Measurements from ENCODE around the gene NKIRAS2.

NKIRAS2 gene

DNA sequence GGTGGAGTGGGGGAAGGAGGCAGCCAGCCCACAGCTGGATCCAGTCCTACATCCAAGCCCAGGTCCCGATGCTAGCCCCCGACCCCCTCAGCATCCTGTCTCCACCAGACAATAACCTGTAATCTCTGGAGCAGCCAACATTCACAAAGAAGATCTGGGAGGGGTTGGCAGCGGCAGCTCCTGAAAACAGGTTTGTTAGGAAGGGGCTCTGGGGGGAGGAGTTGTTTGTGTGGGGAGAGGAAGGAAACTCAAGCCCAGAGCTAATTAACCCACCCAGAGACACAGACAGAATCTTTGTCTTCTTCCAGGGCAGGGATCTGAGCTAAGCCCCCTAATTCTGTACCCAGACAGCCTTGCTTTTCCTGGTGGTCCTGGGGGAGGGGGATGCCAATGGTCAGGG lies 35.1 kb downstream of the NKIRAS2 start:
- no peak for DNase-seq (ENCODE audit: low read depth)

DNA sequence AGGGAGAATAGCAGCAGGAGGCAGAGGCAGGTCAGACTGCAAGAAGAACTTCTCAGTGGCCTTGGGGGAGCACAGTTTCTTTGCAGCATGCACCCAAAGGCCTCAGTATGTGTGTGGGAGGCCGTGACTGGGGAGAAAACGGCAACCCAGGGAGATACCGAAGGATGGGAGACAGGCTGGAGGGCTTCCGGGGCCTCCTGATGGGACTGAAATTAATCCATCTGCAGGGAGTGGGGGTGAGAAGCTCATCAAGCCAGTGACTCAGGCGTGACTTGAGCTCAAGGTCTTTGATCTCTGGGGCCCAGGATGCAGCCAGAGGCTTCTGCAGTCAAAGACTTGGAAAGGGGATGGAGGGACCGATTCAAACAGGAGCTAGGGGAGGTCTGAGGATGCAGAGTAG lies 35.6 kb downstream of the NKIRAS2 start:
- no peak for DNase-seq (ENCODE audit: low read depth)

DNA sequence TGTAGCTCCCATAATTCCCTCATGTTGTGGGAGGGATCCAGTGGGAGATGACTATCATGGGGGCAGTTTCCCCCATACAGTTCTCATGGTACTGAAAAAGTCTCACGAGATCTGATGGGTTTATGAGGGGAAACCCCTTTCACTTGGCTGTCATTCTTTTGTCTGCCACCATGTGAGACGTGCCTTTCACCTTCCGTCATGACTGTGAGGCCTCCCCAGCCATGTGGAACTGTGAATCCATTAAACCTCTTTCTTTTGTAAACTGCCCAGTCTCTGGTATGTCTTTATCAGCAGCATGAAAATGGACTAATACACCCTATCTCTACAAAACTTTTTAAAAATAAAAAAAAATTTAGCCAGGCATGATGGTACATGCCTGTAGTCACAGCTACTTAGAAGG lies 36.7 kb downstream of the NKIRAS2 start:
- DNase-seq (ENCODE audit: low read depth) = no peak

DNA sequence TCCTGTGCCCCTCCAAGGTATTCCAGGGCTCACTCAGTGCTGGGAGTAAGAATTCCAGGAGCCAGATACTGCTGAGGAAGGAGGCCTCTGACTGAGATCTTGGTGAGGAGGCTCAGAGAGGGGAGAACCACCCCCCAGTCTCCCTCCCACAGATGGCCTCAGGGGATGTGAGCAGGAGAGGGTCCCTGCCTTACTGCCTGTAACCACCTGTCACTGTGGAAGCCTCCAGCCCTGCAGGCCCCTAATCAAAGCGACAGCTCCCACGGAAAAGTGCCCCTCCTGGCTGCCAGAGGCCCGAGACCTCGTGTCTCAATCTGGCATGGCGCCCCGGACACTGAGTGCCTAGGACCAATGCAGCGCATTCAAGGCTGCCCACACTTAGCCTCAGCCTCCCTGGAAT lies 38.2 kb downstream of the NKIRAS2 start:
- no peak for DNase-seq (ENCODE audit: low read depth)

DNA sequence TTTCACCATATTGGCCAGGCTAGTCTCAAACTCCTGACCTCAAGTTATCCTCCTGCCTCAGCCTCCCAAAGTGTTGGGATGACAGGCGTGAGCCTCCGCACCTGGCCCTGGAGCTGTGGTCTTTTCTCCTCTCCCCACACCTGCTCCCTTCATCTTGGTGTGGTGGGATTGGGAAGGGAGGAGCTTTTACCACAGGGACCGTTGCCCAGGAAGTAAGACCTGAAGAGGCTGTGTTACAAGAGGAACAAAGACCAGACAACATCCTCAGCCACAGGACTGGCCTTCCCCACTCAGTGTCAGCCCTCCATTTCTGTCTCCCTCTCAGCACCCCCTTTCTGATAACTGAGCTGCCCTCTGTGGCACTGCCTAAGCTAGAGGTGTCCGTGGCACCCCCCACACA lies 39.9 kb downstream of the NKIRAS2 start:
- no peak for DNase-seq (ENCODE audit: low read depth)

DNA sequence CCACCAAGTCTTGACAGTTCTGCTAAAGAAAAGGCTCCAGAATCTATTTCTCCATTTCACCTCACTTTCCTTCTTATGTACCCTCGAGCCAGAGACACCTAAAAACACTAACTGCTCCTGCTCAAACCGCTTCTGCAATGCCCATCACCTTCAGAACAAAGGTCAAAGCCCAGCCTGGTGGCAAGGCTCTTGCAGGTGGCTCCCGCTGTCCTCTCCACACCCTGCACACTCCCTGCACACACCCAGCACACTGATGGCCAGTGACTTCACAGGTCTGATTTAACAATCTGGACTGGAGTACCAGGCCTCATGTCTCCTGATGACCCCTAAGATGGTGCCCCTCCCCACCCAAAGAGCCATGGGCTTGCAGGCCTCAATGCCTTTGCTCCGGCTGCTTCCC lies 40.3 kb downstream of the NKIRAS2 start:
- DNase-seq (ENCODE audit: low read depth) = no peak

DNA sequence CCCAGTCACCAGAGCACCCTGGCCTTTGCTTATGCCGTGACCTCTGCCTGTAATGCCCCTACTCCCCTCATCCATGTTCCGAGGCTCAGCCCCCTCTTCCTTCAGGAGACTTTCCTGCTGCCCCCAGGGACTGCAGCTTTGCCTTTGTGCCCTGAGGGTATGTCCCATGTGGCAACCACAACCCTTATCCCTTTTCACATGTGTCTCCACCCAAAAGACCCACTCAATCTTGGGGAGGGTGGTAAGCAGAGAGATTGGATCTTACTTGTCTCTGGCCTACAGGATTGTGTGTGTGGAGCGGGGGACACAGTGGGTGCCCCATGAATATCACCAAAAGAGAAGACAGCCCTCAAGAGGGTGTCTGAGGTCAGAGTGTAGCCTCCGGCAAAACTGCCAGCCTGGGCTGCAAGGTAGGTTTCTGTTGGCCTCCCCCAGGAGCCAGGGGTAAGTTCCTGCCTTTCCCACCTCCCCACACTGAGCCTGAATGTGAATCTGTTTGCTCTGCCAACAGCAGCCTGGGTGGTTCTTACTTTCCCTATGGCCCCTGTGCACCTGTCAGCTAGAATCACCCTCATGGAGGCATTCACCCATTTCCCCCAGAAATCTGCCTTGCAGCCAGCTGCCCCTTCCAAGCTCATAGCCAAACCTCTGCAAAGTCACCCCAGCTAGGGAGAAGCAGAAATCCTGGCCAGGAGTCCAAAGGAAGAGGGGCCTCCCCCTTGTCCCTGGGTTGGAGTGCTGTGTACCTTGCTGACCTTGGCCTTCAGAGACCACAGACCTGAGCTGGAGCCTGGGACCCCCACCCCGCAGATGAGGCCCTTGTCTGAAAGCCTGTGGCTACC lies 42.0 kb downstream of the NKIRAS2 start:
- no peak for DNase-seq (ENCODE audit: low read depth)

DNA sequence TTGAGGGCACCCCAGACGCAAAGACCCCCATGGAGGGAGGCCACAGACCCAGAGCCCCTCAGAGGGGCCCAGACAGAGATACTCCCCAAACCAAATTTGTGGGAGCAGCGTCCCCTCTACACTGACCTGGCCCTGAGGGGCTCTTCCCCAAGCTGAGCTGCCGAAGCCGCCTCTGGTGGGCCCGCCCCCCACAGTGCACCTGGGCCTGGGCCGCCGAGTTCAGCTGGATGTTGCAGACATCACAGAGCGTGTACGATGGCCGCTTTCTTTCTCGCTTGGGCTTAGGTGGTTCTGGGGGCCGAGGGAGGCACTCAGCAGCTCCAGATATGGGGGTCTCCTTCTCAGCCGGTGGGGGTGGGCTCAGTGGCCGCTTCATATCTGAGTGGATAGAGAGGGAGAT lies 42.8 kb downstream of the NKIRAS2 start:
- DNase-seq (ENCODE audit: low read depth) = no peak

DNA sequence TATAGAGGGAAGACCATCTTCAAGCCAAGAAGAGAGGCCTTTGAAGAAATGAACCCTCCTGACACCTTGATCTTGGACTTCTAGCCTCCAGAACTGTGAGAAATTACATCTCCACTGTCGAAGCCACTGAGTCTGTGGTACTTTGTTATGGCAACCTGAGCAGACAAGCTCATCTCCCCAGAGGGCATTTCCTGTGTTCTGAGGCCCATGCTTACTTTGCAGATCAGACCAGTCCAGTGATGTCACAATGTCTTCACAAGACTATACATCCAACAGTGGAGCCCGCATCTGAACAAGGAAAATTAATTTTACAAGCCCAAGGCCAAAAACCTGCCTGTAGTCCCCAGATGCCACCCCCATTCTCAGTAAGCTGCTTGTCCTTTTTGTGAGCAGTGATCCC lies 45.3 kb downstream of the NKIRAS2 start:
- no peak for DNase-seq (ENCODE audit: low read depth)

DNA sequence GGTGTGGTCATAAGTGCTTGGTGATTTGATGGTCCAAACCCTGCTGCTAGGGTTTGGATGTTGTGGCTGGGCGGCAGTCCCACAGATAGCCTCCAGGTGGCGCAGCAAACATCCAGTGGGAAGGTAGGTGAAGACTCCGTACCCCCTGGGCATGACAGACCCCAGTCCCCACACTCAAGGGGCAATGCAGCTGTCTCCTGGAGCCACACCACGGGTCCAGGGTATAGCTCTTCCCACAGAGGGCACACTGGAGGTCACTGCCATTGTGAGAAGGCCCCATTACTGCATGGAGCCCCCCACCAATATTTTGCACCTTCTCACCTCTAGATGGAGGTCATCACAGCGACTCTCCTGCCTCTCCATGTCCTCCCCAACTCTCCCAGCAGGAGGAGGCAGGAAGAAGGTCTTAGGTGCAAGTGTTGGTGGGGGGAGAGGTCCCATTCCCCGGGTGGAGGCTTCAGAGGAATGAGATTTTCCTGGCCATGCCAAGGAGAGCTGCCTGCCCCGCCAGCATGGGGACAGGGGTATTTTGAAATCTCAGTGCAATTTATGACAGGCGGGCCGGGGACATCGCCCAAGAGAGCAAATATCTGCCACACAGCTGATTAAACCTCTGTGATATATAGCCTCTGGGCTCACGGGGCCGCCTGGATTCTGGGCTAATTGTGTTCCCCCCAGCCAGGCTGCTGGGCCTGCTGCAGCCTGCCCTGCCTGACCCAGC lies 47.6 kb downstream of the NKIRAS2 start:
- no peak for DNase-seq (ENCODE audit: low read depth)

DNA sequence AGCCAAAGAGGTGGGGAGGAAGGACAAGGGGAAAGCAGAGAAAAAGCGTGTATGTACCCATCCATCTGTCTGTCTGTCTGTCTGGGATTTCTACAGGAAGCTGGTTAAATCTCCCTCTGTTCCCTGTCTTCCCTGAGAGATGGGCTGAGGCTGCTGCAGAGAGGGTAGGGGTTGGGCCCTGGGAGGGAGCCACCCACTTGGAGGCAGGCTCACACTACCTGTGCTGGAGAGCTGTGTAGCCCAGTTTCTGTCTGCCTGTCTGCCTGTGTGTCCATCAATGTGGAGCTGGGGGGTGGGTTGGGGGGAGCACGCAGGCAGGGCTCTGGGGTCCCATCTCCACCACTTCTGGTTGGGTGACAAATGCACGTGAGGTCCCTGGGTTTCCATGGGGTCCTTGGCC lies 49.1 kb downstream of the NKIRAS2 start:
- no peak for DNase-seq (ENCODE audit: low read depth)

DNA sequence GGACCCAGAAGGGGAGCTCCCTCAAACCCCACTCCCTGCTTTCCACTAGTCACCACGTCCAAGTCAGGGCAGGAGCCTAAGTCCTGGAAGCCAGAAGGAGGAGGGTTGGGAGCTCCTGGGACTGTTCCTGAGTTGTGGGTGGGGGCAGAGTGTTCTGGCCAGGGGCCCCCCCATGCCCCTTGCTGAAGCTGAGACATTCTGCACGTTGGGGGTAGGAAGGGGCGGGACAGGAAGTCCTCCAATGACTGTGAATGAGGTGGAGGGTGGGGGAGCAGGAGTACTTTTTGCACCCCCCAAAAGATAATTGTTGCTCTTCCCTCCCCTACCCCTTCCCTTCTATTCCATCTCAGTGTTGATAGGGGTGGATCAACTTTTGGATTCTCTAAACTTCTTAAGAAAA lies 51.9 kb downstream of the NKIRAS2 start:
- no peak for DNase-seq (ENCODE audit: low read depth)

DNA sequence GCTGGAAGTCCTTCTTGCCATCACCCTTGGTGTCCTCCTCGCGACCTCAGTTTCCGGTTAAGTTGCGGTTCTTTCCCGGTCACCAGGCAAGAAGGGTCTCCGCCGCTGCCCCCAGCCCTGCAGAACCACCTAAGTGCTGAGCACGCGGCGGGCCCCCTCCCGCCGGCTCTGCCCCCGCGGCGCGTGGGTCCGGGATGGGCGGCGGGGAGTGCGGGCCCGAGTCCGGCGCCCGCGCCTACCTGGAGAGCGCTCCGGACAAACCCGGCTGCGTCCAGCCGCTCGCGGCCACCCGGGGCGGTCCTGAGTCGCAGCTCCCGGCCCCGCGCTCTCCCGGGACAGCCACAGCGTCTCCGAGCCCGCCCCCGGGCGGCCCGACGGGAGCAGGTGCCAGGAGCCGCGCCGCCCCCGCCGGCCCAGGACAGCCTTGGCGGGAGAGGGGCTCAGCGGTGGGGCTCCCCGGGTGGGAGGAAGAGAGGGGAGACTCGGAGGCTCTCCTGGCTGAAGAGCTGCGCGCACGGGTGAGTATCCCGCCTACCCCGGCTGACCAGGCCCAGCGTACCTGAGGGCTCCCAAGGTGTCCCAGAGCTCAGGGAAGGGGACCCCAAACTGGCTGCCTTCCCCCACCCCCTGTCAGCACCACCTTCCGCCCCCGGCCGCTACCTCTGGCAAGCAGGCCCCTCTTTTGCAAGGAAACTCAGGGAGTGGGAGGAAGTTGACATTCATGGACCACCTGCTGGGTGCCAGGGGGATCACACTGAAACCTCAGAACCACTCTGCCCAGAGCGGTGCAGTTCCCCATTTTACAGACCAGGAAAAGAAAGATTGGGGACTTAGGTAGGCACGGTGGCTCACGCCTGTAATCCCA lies 52.7 kb downstream of the NKIRAS2 start:
- DNase-seq (ENCODE audit: low read depth) = no peak
